ENCODE data around the gene FBXO2. TPM values are rescaled to one million over a fixed set of nuclear protein-coding genes. Genes with fewer than 3 reads are reported as not detected.

The FBXO2 gene
- total RNA-seq, 1 experiment from 2014 or later, result 81.1 TPM

DNA sequence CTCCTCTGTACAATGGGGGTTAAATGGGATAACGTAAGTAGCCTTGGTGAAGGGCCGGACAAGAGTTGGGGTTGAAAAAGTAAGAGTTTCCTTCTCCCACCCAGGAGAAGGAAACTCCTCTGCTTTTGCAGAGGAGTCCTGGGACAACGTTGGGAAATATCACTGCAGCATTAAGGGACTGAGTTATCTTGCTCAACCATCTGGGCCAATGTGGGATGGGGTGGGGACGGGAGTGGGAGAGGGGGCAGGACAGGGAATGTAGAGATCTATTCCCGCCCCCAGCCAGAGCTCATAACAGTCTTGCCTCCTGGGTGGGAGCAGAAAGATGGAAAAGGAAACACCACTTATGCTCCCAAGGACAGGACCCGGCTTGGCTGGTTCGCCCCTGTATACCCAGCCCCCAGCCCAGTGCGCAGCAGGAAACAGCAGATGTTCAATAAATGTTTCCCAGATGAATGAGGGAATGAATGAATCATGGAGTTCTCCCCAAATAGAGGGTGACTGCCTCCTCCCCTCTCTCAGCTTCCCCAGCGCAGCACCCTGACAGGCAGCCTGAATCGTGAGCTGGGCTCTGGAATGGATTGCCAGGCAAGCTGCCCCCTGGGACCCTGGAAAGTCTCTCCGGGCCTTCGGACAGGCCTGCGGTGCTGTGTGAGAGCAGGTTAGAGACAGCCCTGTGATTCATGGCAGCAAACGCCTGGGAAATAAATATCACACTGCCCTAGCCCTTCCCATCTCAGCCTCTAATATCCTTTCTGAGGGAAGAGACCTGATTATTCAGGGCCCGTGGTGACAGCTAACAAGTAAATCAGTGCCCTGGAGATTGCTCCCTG is 24.8 kb downstream of the FBXO2 start:
- no TSS peak for BruUV-seq (replicated peaks)

GRCh38 chr1:11628767-11629166 is 25.5 kb downstream of the FBXO2 start:
- Histone ChIP-seq H3K9me3 (ENCODE audit: control insufficient read depth in 1 of 2, insufficient read depth in 1 of 2, low read depth in 1 of 2, low read length in 2 of 2) (no peaks in the 10 kb centered on the region), H3K27ac (ENCODE audit: low read depth, low read length) (no peak overlapping the region), H3K27me3 (ENCODE audit: insufficient read depth, low read length) (peaks cover 17% of the 10 kb centered on the region; the same call in 1 of the 2 replicates), H3K4me3 (replicated peaks in 1 of 2; ENCODE audit: low read depth in 1 of 2, low read length in 2 of 2) (no peak overlapping the region), H3K9me2 (ENCODE audit: insufficient read depth) (no peaks in the 10 kb centered on the region), H3K9ac (ENCODE audit: low read length) (no peak overlapping the region), H3K79me2 (ENCODE audit: insufficient read depth, low read length) (no peaks in the 10 kb centered on the region), H3K36me3 (ENCODE audit: control insufficient read depth in 1 of 2, insufficient read depth in 2 of 2, low read length in 2 of 2) (no peaks in the 10 kb centered on the region), H4K20me1 (ENCODE audit: insufficient read depth) (no peaks in the 10 kb centered on the region), H3K4me1 (ENCODE audit: control insufficient read depth in 1 of 2, insufficient read depth in 2 of 2, low read length in 2 of 2) (no peaks in the 10 kb centered on the region), H3K4me2 (ENCODE audit: low read length) (no peak overlapping the region), H2AFZ (ENCODE audit: low read depth, low read length, poor library complexity, severe bottlenecking) (no peak overlapping the region)
- BruUV-seq (replicated peaks), result no TSS peak
- CTCF ChIA-PET, result no interaction called here
- no peak for ATAC-seq
- RAD21 ChIA-PET (ENCODE audit: low non-redundant PET in 1 of 2, low total read pairs in 2 of 2, uncharacterized antibody in 2 of 2, unreplicated experiment in 2 of 2), result no interaction called here
- DNase-seq (ENCODE audit: low read depth, low spot score), result no peak
- intact Hi-C loops (cut with micrococcal nuclease), result no loop called here
- TF ChIP-seq FOSL1 (IDR thresholded peaks at IDR 0.05; ENCODE audit: low read depth), result no peak
- no peak for TF ChIP-seq CTCF (IDR thresholded peaks at IDR 0.05 in 2 of 3, conservative IDR thresholded peaks at IDR 0.05 in 1 of 3; ENCODE audit: borderline replicate concordance in 1 of 3, insufficient read depth in 1 of 3, low read depth in 2 of 3, low read length in 2 of 3)
- POLR2A ChIA-PET, result no interaction called here

More for the DNA sequence above, 24.8 kb downstream of the FBXO2 start:
- H3K4me3 ChIP-seq (replicated peaks in 1 of 2; ENCODE audit: low read depth in 1 of 2, low read length in 2 of 2), result no peak overlapping the region
- intact Hi-C loops (cut with micrococcal nuclease), result no loop called here
- no peak overlapping the region for H2AFZ ChIP-seq (ENCODE audit: low read depth, low read length, poor library complexity, severe bottlenecking)
- no peak overlapping the region for H3K27ac ChIP-seq (ENCODE audit: low read depth, low read length)
- DNase-seq (ENCODE audit: low read depth, low spot score) (no peak), ATAC-seq (no peak)
- H3K79me2 ChIP-seq (ENCODE audit: insufficient read depth, low read length), result no peaks in the 10 kb centered on the region
- H3K4me2 ChIP-seq (ENCODE audit: low read length), result no peak overlapping the region
- peaks cover 17% of the 10 kb centered on the region; the same call in 1 of the 2 replicates for H3K27me3 ChIP-seq (ENCODE audit: insufficient read depth, low read length)
- TF ChIP-seq ELF1 (IDR thresholded peaks at IDR 0.05; ENCODE audit: borderline replicate concordance, low read depth), result no peak
- H3K4me1 ChIP-seq (ENCODE audit: control insufficient read depth in 1 of 2, insufficient read depth in 2 of 2, low read length in 2 of 2), result no peaks in the 10 kb centered on the region
- CTCF ChIA-PET, result no interaction called here
- RAD21 ChIA-PET (ENCODE audit: low non-redundant PET in 1 of 2, low total read pairs in 2 of 2, uncharacterized antibody in 2 of 2, unreplicated experiment in 2 of 2), result no interaction called here
- no peak overlapping the region for H3K9ac ChIP-seq (ENCODE audit: low read length)
- POLR2A ChIA-PET, result no interaction called here
- H3K9me2 ChIP-seq (ENCODE audit: insufficient read depth), result no peaks in the 10 kb centered on the region
- H3K9me3 ChIP-seq (ENCODE audit: control insufficient read depth in 1 of 2, insufficient read depth in 1 of 2, low read depth in 1 of 2, low read length in 2 of 2), result no peaks in the 10 kb centered on the region
- no peaks in the 10 kb centered on the region for H4K20me1 ChIP-seq (ENCODE audit: insufficient read depth)
- H3K36me3 ChIP-seq (ENCODE audit: control insufficient read depth in 1 of 2, insufficient read depth in 2 of 2, low read length in 2 of 2), result no peaks in the 10 kb centered on the region
